ENCODE results near the gene COBL. TPM values are rescaled to one million over a fixed set of nuclear protein-coding genes. Genes with fewer than 3 reads are reported as not detected.

The COBL gene
- total and polyA plus RNA-seq, 9 of the 15 experiments (the other 6 are each of a cell fraction or from before 2014, with no cell fraction given): 0.01 to 2.4 (median 0.09) TPM; not detected in 3

GRCh38 chr7:51160411-51160810 lies 156.2 kb downstream of the COBL start:
- no peaks in the 10 kb centered on the region for H3K79me2 ChIP-seq (ENCODE audit: control insufficient read depth, insufficient read depth, low read length)
- in situ Hi-C loops (cut with MboI) (no loop called here), intact Hi-C loops (cut with micrococcal nuclease) (loop anchor here (2.0 to 5.0 kb wide), 2 partner anchors 693 to 1068 kb away; partner anchors contain the start of gene ZPBP)
- peaks cover 0 to 14% of the 10 kb centered on the region in 2 experiments; a peak in 2 of 5 replicates for H3K27me3 ChIP-seq (ENCODE audit: control insufficient read depth in 2 of 2, insufficient read depth in 2 of 2, low read length in 2 of 2)
- CTCF ChIA-PET (ENCODE audit: low intra/inter-chr PET ratio): interaction anchor here (1.0 to 3.2 kb wide), 6 partner anchors 209 to 1068 kb away, joined by 3 to 23 read pairs (median 4); no protein-coding TSS in a partner anchor
- TF ChIP-seq CREB1 (IDR thresholded peaks at IDR 0.05) (no peak), CREB1 (CRISPR knock-in tag; IDR thresholded peaks at IDR 0.05) (no peak), ZFX (CRISPR knock-in tag; IDR thresholded peaks at IDR 0.05) (no peak), MTA3 (IDR thresholded peaks at IDR 0.05; ENCODE audit: borderline replicate concordance) (no peak), DDX20 (tag; IDR thresholded peaks at IDR 0.05; ENCODE audit: low read depth) (no peak), RHOXF2B (CRISPR knock-in tag; conservative IDR thresholded peaks at IDR 0.05) (no peak)
- FAIRE-seq (no peak), DNase-seq (ENCODE audit: extremely low read depth in 1 of 4, low spot score in 3 of 4) (no peak), ATAC-seq (no peak)
- H4K20me1 ChIP-seq (replicated peaks; ENCODE audit: control insufficient read depth, insufficient read depth, low read length): no peaks in the 10 kb centered on the region
- H3K9me1 ChIP-seq (ENCODE audit: control insufficient read depth, insufficient read depth, low read length): no peaks in the 10 kb centered on the region
- WGBS (ENCODE audit: insufficient coverage, low coverage, missing lambda C conversion rate): 2% methylated on average over 6 of the region's 6 CpGs
- no peak overlapping the region for H3K27ac ChIP-seq (ENCODE audit: extremely low read depth, low read depth, low read length)
- no peaks in the 10 kb centered on the region for H3K9me3 ChIP-seq (replicated peaks; ENCODE audit: control insufficient read depth, insufficient read depth, low read depth, low read length)
- no peak overlapping the region for H3K4me3 ChIP-seq
- no peak overlapping the region for H3K4me2 ChIP-seq (ENCODE audit: insufficient read depth, low read length)
- no peaks in the 10 kb centered on the region; a peak in 1 of 5 replicates for H3K4me1 ChIP-seq (replicated peaks in 1 of 2; ENCODE audit: control insufficient read depth in 2 of 2, insufficient read depth in 2 of 2, low read length in 2 of 2)
- no TSS peak for BruUV-seq (replicated peaks)
- no peak overlapping the region for H2AFZ ChIP-seq (ENCODE audit: low read depth, low read length)
- no peaks in the 10 kb centered on the region for H3K36me3 ChIP-seq (ENCODE audit: control insufficient read depth, insufficient read depth, low read length)
- POLR2A ChIA-PET: interaction anchor here (0.6 to 0.8 kb wide), 4 partner anchors 18 to 1091 kb away, joined by 3 to 4 read pairs (median 4); no protein-coding TSS in a partner anchor
- no peak overlapping the region for H3K9ac ChIP-seq (ENCODE audit: insufficient read depth in 1 of 2, low read depth in 2 of 2, low read length in 2 of 2)
